Measurements from ENCODE around the gene ADI1.
"Not testable (repeated sequence)": the region's sequence is repeated elsewhere in the genome, so short reads cannot be mapped to it uniquely, and the experiment has no call there.

ADI1 gene

DNA sequence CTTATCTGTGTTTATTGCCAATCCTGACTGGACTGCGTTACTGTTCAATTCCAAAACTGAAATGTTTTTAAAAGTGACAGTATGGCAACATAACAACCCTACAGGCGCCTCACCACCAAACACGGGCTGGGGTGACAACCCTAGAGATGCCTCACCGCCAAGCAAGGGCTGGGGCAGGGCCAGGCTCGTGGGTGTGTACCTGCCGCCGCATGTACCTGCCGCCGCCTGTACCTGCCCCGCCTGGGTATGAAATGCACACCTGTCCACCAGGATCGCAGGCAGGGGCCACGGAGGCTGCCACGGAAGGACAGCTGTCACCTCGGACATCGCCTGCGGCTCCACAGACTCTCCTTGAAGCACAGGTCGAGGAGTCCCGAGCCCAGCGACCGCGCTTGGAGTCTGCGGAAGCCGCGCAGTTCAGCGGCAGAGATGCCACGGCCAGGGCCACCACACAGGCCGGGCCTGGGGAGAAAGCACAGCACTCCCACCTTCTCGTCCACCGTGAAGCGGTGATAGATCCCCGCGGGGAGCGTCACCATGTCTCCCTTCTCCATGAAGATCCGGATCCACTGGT is 18.9 kb downstream of the ADI1 start:
- no peak overlapping the region for H3K4me3 ChIP-seq (ENCODE audit: low read length)
- DNase-seq (ENCODE audit: low read depth, low spot score), result no peak

GRCh38 chr2:3498783-3499394 is 20.4 kb downstream of the ADI1 start:
- no peak for DNase-seq (ENCODE audit: low read depth, low spot score)
- no peak overlapping the region for H3K4me3 ChIP-seq (ENCODE audit: low read length)

GRCh38 chr2:3496708-3497080 is 22.6 kb downstream of the ADI1 start:
- not testable (repeated sequence) for DNase-seq (ENCODE audit: low read depth, low spot score); H3K4me3 ChIP-seq (ENCODE audit: low read length)

DNA sequence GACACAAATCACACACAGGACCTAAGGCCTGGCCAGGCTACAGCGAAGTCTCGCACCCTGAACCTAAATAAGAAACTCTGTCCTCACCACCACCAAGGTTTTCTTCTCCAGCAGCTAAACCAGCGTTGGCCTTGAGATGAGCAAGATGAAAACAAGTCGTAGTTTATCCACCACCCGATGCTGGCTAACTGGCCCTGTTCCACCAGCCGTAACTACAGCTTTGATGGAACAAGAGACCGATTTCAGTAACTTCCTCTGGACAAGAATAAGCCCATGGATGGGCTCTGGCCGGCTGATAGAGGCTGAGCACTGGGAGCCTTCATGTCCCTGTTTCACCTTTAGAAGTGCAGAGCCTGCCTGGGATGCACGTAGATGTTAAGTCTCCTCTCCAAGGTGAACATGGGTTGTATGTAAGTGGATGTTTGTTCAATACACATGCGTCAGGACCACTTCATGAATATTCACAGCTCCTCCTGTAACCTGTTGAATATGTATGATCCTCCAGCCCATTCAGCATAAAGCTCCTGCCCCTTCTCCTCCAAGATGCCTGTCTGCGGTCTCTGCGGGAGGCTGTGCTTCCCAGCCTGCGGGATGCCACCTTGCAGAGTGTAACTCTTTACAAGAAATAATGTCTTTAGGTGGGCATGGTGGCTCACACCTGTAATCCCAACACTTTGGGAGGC is 24.2 kb downstream of the ADI1 start:
- H3K4me3 ChIP-seq (ENCODE audit: low read length), result no peak overlapping the region
- DNase-seq (ENCODE audit: low read depth, low spot score), result no peak

DNA sequence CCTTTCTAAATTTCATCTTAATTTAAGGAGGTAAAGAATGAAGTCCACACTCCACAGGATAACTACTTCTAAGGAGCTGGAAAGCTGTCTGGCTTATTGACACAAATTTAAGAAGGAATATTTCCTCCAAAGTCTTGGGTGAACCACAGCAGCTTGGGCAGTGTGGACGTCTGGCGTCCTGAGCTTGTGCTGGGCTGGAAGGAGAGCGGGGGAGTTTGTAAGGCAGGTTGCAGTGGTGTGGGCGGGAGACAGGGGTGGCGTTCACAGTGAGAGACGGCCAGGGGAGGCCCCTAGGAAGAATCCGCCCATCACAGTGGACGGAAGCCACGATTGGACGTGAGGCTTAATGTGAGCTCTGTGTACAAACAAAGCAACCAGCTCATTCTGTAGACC is 25.7 kb downstream of the ADI1 start:
- no peak overlapping the region for H3K4me3 ChIP-seq (ENCODE audit: low read length)
- DNase-seq (ENCODE audit: low read depth, low spot score), result no peak

DNA sequence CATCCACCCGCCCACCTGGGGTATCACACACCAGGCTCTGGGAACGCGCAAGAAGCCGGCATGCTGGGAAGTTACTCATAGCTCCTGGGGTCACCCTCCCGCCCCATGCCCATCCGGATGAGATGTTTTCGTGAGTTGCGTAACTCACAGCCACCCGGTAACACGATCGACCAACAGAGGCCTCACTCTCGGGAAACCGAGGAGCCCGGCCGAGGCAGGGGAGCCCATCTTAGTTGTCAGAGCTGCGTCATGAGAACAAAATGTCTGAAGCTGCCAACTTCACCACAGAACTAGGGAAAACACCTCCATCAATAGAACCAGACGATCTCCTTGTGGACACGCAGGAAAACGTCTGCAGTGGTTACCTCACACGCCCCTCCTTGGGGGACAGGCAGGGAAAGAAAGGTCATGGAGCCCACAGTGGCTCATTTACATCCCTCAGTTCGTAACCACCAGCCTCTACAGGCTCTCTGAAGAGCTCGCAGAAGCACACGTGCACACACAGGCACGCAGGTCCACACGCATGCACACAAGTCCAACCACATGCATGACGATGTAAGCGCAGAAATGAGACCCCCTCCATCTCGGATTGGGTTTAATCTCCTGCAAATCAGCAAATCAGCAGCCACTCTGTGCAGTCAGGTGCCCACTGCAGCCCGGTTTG is 26.2 kb downstream of the ADI1 start:
- H3K4me3 ChIP-seq (ENCODE audit: low read length), result no peak overlapping the region
- no peak for DNase-seq (ENCODE audit: low read depth, low spot score)

DNA sequence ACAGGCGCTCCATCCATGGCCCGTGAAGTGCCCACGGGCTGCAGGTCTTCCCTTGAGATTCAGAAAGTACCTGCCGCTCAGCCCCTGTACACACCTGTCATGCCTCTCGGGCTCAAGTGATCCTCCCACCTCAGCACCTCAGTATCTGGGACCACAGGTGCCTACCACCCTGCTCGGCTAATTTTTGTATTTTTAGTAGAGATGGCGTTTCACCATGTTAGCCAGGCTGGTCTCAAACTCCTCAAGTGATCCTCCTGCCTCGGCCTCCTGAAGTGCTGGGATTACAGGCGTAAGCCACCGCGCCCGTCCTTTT is 26.9 kb downstream of the ADI1 start:
- not testable (repeated sequence) for DNase-seq (ENCODE audit: low read depth, low spot score); H3K4me3 ChIP-seq (ENCODE audit: low read length)

GRCh38 chr2:3491716-3492474 is 27.4 kb downstream of the ADI1 start:
- H3K4me3 ChIP-seq (ENCODE audit: low read length), result no peak overlapping the region
- DNase-seq (ENCODE audit: low read depth, low spot score), result no peak

DNA sequence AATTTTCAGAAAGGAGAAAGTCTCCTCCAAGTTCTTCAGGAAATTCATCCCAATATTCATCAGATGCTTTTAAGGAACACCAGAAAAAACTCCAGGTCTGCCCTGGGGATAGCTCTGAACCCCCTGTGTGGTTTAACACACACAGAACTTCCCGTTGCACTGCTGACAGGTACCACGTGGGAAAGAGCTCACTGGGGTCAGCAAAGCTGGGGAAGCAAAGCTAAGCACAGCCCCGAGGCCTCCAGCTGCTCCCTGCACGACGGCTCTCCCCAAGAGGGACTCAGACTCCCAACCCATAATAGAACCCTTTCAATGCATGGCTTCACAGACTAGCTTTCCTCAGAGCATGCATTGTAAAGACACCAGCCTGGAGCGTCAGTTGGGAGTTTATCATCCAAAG is 28.0 kb downstream of the ADI1 start:
- H3K4me3 ChIP-seq (ENCODE audit: low read length), result no peak overlapping the region
- no peak for DNase-seq (ENCODE audit: low read depth, low spot score)

GRCh38 chr2:3490191-3491170 is 28.9 kb downstream of the ADI1 start:
- DNase-seq (ENCODE audit: low read depth, low spot score), result no peak
- no peak overlapping the region for H3K4me3 ChIP-seq (ENCODE audit: low read length)

DNA sequence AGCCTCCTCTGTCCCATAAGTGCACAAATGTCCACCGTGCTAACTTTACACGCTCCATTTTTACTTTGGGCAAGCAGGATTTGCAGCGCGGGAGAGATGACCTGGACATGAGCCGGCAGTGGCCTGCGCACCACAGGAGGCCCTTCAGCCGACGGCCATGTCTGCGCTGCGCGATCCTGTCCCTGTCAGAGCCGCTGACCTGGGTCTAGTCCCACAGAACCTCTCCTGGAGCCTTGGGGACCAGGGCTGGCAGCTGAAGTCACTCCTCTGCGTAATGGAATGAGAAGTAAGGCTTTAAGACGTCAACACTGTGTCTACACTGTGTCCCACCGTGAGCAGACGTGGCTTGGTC is 29.6 kb downstream of the ADI1 start:
- no peak overlapping the region for H3K4me3 ChIP-seq (ENCODE audit: low read length)
- no peak for DNase-seq (ENCODE audit: low read depth, low spot score)

- H3K4me3 ChIP-seq (ENCODE audit: low read length), result no peak overlapping the region
- no peak for DNase-seq (ENCODE audit: low read depth, low spot score)
These were observed 30.2 kb downstream of the ADI1 start for GRCh38 chr2:3488855-3489763.

GRCh38 chr2:3488061-3488531 is 31.2 kb downstream of the ADI1 start:
- DNase-seq (ENCODE audit: low read depth, low spot score), result no peak
- H3K4me3 ChIP-seq (ENCODE audit: low read length), result no peak overlapping the region

- H3K4me3 ChIP-seq (ENCODE audit: low read length), result no peak overlapping the region
- DNase-seq (ENCODE audit: low read depth, low spot score), result no peak
These were observed 31.9 kb downstream of the ADI1 start for GRCh38 chr2:3487432-3487831.

GRCh38 chr2:3487028-3487425 is 32.3 kb downstream of the ADI1 start:
- no peak for DNase-seq (ENCODE audit: low read depth, low spot score)

DNA sequence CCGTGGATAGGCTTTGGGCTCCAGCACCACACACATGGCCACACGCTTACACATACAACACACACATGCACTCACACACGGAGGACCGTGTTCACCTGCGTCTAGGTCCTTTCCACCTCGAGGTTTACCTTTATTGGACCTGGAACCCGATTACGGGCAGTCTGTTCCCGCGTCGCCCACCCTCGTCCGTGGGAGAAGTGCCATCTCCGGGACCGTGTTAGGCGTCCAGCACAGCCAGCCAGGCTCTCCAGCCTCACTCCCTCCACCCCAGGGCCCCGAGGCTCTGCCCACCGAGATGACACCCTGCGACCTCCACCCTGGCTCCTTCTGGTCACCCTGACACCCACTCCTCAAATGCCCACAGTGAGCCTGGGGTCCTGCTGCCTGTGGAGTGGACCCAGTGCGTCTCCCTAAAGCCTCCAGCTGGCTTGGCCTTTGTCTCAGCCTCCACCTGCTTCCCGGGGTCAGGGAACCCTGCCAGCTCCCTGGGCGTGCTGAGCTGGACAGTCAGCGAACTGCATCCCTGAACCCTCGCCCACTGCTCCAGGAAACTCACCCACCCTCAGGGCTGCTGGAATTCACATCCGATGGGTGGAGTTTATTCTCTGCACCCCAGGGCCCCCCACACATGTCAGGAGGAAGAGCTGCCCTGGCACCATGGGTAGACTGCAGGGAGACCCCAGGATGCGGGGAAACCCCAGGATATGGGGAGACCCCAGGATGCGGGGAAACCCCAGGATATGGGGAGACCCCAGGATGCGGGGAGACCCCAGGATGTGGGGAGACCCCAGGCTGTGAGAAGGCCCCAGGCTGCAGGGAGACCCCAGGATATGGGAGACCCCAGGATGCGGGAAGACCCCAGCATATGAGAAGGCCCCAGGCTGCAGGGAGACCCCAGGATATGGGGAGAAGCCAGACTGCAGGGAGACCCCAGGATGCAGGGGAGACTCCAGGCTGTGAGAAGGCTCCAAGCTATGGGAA is 33.0 kb downstream of the ADI1 start:
- no peak overlapping the region for H3K4me3 ChIP-seq (ENCODE audit: low read length)
- DNase-seq (ENCODE audit: low read depth, low spot score), result no peak

More at GRCh38 chr2:3487028-3487425, 32.3 kb downstream of the ADI1 start:
- no peak overlapping the region for H3K4me3 ChIP-seq (ENCODE audit: low read length)

GRCh38 chr2:3485166-3485565 is 34.2 kb downstream of the ADI1 start:
- DNase-seq (ENCODE audit: low read depth, low spot score), result no peak
- no peak overlapping the region for H3K4me3 ChIP-seq (ENCODE audit: low read length)
